Measurements from ENCODE around the gene HMCN2.

Gene HMCN2

DNA sequence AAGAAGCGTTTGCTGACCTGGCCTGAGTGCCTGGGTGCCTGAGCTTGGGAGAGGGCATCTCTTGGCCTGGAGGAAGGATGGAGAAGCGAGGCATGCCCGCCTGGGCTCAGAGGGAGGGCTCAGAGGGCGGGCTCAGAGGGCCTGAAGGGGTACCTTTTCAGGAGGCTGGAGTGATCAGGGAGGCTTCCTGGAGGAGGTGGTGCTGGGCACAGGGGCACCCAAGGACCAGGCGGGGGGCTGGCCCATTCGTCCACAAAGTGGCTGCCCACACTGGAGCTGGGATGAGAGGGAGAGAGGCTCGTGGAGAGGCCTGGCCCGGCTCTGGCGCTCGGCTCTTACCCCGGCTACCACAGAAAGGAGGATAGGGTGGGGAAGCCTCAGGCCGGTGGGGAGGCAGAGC, 212.0 kb downstream of the HMCN2 start:
- DNase-seq, result no peak

DNA sequence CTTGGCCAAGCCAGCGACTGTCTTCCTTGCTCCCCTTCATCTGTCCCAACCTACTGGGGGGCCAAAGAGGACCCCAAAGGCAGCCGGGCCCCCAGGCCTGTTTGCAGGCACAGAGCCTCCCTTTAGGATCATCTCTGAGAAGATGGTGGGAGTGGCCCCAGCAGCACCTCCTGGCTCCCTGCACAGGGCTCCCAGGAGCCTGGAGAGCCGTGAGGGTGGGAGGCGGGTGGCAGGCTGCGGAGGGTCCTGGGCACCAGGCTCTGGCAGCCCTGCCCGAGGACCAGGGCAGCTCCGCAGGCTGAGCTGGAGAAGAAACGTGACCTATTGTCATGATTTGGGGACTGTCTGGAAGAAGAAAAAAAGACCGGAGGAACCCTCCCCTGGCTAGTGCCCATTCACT, 212.6 kb downstream of the HMCN2 start:
- no peak for DNase-seq

DNA sequence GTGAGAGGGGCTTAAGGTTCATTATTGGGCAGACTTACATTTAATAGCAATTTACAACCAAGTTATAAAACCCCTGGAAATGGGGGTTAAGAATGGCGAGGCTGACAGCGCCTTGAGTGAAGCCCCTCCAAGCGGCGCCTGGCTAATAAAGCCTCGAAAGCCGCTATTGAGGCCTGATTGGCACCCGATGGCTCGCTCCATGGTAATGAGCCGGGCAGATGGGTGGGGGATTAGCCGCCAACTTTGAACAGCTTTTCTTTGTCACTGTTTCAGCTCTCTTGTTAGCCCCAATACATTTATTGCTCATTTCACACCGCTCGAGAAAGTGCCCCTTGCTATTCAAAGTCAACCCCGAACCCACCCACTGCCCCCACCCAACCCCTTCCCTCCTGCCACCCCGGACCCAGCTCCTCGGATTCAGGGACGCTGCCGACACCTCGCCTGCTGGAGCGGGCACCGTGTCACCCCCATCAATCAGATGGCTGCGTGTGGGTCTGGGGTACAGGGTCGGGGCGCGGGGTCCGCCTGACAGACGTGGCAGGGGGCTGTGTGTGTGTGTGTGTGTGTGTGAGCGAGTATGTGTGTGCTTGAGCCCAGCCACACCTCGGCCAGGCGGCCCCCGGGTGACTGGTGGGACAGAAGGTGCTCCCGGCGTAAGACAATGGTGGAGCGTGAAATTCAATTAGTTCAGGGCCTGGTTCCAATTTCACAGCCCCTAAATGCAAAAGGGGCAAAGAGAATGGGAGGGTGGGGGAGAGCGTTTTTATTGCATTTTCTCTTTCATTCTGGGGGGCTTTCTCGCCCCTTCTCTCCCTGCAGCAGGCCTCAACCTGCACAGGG, 213.4 kb downstream of the HMCN2 start:
- DNase-seq, result no peak

GRCh38 chr9:130479587-130479986, 214.0 kb downstream of the HMCN2 start:
- DNase-seq, result no peak

GRCh38 chr9:130480673-130481072, 215.1 kb downstream of the HMCN2 start:
- DNase-seq, result no peak

- DNase-seq, result no peak
Observed at GRCh38 chr9:130482463-130482862, 216.9 kb downstream of the HMCN2 start.

GRCh38 chr9:130483371-130483971, 217.9 kb downstream of the HMCN2 start:
- no peak for DNase-seq
